ENCODE results near the gene SIM1. TPM values are rescaled to one million over a fixed set of nuclear protein-coding genes. Genes with fewer than 3 reads are reported as not detected.
A peak's percentile ranks its signal among the peaks of the same experiment; 100 is the strongest.

Gene SIM1
- total RNA-seq, 1 experiment from 2014 or later = not detected

DNA sequence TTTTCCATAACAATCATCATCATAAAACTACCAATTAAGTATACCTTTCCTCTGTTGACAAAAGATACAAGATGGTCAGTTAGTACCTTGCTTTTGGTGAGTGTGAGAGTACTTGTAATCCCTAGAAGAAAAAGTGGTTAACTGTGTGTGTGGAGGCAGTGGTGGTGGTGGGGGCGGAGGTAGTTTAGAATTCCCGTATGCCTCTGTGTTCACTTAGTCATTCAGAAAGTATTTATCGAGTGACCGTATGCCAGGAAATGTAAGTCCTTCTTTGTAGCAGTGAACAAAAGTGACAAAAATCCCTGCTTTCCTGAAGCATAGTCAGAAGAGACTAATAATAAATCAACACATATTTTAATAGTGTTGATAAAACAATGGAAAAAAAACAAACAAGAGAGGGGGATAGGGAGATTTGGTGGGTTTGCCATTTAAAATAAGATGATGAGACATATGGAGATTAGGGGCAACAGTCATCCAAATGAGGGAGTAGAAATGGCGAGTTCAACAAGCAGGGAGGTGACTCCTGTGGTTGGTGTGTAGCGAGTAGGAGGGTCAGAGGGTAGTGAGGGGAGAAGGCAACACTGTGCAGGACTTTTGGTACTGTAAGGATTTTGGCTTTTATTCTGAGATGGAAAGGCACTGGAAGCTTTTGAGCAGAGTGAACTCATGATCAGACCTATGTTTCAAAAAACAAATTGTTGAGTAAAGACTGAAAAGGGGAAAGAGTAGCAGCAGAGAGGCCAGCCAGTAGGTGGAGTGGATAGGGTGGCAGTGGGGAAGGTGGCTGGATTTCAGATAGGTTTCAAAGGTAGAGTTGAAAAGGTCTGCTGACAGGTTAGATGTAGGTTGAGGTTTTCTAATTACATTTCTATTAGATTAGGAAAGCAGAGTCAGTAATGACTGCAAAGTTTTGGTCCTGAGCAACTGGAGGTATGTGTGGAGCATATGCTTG is 40.3 kb upstream of the SIM1 start (continued):
- TF ChIP-seq YY1 (IDR thresholded peaks at IDR 0.05; ENCODE audit: extremely low read depth, insufficient replicate concordance, low read depth, low read length) (no peak), ZNF274 (IDR thresholded peaks at IDR 0.05; ENCODE audit: low read depth, low read length) (no peak), EZH2 (IDR thresholded peaks at IDR 0.05) (no peak)
- TF ChIP-seq, protein P1, sequence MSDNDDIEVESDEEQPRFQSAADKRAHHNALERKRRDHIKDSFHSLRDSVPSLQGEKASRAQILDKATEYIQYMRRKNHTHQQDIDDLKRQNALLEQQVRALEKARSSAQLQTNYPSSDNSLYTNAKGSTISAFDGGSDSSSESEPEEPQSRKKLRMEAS (IDR thresholded peaks at IDR 0.05) = 0 out of 2 replicates have a peak, but pooled peaks have one; percentile 23

DNA sequence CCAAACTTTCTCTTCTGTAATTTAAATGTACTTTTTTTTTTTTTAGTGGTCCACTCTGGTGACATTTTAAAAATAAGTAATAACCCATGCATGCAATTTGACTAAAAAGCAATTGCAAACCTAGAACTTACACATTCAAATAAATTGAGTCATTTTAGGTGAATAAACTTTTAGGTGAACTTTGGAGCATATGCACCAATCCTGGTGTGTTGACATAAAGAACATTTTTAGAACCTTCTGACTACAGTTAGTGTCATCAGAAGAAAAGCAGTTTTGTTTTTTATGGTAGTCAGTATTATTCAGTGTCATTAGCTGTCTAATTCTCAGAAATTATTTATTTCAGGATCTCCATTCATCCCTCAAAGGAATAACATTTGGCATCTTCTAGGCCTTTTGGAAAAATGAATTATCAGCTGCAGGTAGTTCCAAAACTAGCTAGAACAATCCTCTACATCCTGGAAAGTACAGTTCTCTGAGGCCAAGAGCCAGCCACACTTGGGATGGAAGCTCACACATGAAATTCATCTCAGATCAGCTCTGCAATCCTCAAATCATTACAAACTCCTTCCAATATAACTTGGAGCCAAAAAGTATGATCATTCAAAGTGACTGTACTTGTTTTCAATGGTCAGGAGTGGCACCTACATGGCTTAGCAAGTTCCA is 38.5 kb upstream of the SIM1 start:
- H3K4me1 ChIP-seq (ENCODE audit: control insufficient read depth in 1 of 2, insufficient read depth in 2 of 2, low read length in 2 of 2) = peaks cover 7 to 24% of the 10 kb centered on the region in 2 experiments
- no peaks in the 10 kb centered on the region for H3K9me2 ChIP-seq (ENCODE audit: insufficient read depth)
- RAD21 ChIA-PET (ENCODE audit: low non-redundant PET in 1 of 2, low total read pairs in 2 of 2, uncharacterized antibody in 2 of 2, unreplicated experiment in 2 of 2) = no interaction called here
- no peaks in the 10 kb centered on the region for H3K79me2 ChIP-seq (ENCODE audit: insufficient read depth, low read length)
- H4K20me1 ChIP-seq (ENCODE audit: insufficient read depth) = no peaks in the 10 kb centered on the region
- ATAC-seq = no peak
- CTCF ChIA-PET = interaction anchor here (0.7 kb wide), 1 partner anchor 42 kb away, joined by 4 read pairs; no protein-coding TSS in a partner anchor
- DNase-seq (ENCODE audit: low read depth, low spot score) = no peak
- POLR2A ChIA-PET = no interaction called here
- TF ChIP-seq EZH2 (IDR thresholded peaks at IDR 0.05) (no peak), EGR1 (IDR thresholded peaks at IDR 0.05; ENCODE audit: low read depth) (no peak), CEBPB (IDR thresholded peaks at IDR 0.05; ENCODE audit: low read depth) (no peak), SIN3A (IDR thresholded peaks at IDR 0.05; ENCODE audit: low read depth) (no peak), FOSL1 (IDR thresholded peaks at IDR 0.05; ENCODE audit: low read depth) (no peak), RAD21 (IDR thresholded peaks at IDR 0.05; ENCODE audit: low read depth) (no peak), EZH2phosphoT487 (IDR thresholded peaks at IDR 0.05; ENCODE audit: borderline replicate concordance) (no peak), ZNF274 (IDR thresholded peaks at IDR 0.05; ENCODE audit: low read depth, low read length) (no peak)
- TF ChIP-seq, protein P2, sequence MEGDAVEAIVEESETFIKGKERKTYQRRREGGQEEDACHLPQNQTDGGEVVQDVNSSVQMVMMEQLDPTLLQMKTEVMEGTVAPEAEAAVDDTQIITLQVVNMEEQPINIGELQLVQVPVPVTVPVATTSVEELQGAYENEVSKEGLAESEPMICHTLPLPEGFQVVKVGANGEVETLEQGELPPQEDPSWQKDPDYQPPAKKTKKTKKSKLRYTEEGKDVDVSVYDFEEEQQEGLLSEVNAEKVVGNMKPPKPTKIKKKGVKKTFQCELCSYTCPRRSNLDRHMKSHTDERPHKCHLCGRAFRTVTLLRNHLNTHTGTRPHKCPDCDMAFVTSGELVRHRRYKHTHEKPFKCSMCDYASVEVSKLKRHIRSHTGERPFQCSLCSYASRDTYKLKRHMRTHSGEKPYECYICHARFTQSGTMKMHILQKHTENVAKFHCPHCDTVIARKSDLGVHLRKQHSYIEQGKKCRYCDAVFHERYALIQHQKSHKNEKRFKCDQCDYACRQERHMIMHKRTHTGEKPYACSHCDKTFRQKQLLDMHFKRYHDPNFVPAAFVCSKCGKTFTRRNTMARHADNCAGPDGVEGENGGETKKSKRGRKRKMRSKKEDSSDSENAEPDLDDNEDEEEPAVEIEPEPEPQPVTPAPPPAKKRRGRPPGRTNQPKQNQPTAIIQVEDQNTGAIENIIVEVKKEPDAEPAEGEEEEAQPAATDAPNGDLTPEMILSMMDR (IDR thresholded peaks at IDR 0.05 in 2 of 3, conservative IDR thresholded peaks at IDR 0.05 in 1 of 3; ENCODE audit: borderline replicate concordance in 1 of 3, insufficient read depth in 1 of 3, low read depth in 2 of 3, low read length in 2 of 3) = no peak
- TF ChIP-seq, protein P3, sequence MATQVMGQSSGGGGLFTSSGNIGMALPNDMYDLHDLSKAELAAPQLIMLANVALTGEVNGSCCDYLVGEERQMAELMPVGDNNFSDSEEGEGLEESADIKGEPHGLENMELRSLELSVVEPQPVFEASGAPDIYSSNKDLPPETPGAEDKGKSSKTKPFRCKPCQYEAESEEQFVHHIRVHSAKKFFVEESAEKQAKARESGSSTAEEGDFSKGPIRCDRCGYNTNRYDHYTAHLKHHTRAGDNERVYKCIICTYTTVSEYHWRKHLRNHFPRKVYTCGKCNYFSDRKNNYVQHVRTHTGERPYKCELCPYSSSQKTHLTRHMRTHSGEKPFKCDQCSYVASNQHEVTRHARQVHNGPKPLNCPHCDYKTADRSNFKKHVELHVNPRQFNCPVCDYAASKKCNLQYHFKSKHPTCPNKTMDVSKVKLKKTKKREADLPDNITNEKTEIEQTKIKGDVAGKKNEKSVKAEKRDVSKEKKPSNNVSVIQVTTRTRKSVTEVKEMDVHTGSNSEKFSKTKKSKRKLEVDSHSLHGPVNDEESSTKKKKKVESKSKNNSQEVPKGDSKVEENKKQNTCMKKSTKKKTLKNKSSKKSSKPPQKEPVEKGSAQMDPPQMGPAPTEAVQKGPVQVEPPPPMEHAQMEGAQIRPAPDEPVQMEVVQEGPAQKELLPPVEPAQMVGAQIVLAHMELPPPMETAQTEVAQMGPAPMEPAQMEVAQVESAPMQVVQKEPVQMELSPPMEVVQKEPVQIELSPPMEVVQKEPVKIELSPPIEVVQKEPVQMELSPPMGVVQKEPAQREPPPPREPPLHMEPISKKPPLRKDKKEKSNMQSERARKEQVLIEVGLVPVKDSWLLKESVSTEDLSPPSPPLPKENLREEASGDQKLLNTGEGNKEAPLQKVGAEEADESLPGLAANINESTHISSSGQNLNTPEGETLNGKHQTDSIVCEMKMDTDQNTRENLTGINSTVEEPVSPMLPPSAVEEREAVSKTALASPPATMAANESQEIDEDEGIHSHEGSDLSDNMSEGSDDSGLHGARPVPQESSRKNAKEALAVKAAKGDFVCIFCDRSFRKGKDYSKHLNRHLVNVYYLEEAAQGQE (IDR thresholded peaks at IDR 0.05; ENCODE audit: low read depth) = no peak
- TF ChIP-seq, protein P1 (IDR thresholded peaks at IDR 0.05) = no peak
- H3K9me3 ChIP-seq (ENCODE audit: control insufficient read depth in 1 of 2, insufficient read depth in 1 of 2, low read depth in 1 of 2, low read length in 2 of 2) = no peaks in the 10 kb centered on the region
- H3K9ac ChIP-seq (ENCODE audit: low read length) = no peak overlapping the region
- H3K27me3 ChIP-seq (ENCODE audit: insufficient read depth, low read length) = no peaks in the 10 kb centered on the region
- H3K4me3 ChIP-seq (replicated peaks in 1 of 2; ENCODE audit: low read depth in 1 of 2, low read length in 2 of 2) = no peak overlapping the region
- H3K36me3 ChIP-seq (ENCODE audit: control insufficient read depth in 1 of 2, insufficient read depth in 2 of 2, low read length in 2 of 2) = no peaks in the 10 kb centered on the region
- no TSS peak for BruUV-seq (replicated peaks)
- no peak overlapping the region for H3K4me2 ChIP-seq (ENCODE audit: low read length)
- intact Hi-C loops (cut with micrococcal nuclease) = no loop called here
- H2AFZ ChIP-seq (ENCODE audit: low read depth, low read length, poor library complexity, severe bottlenecking) = no peak overlapping the region
- H3K27ac ChIP-seq (ENCODE audit: low read depth, low read length) = no peak overlapping the region
